Heart left ventricle (tissue), 13 donors: ENCODE measurements around the gene SYNPO.

ENCODE experiments used
- CTCF ChIP-seq, 12 donors: fragments of 200-600 bp; sonication (generic) in 4 of 12; IDR thresholded peaks; one replicate each; pipeline versions ENCODE4 v1.5.0 to v1.8.0; 2018 to 2022; ENCODE audit warnings: antibody characterized with exemption in 12 of 12, mild to moderate bottlenecking in 5 of 12
- POLR2A ChIP-seq, 2 donors: fragments of 450-650 bp; IDR thresholded peaks; one replicate each; pipeline ENCODE4 v1.6.1; 2017; ENCODE audit warnings: antibody characterized with exemption in 2 of 2, mild to moderate bottlenecking in 2 of 2, moderate library complexity in 2 of 2
- donor health status: ischemic (EF 13 %, LVEDD 7.1; RV severe dilation, severe dysfunction).
- donor health status: DM: no; HTN: yes; CAD: no.
- donor health status: DM: no; HTN: no; CAD: no.
- donor health status: ischemic (EF 25% LVEDD 6.9; RV normal size, moderate dysfunction).
- donor health status: ischemic (EF 25% LVEDD 5.7; RV mildly dilated, moderate dysfunction).
- donor health status: ischemic (EF 35%, LVEDD 5.7; RV mildly dilated, moderate dysfunction).
- donor health status: nonischemic (EF 11% LVEDD 7.7; RV severe dilation, severe dysfunction).
- donor health status: DM: yes; HTN: yes; CAD: no.
- donor health status: PGD.
- donor health status: ischemic (EF 29% LVEDD 5.4; RV normal size, mild dysfunction).
- donor health status: nonischemic (EF 23%, LVEDD 6.1; RV moderate dilation, normal function).

GRCh38 chr5:150661821-150662596, 21.5 kb downstream of the SYNPO start:
- TF ChIP-seq CTCF (IDR thresholded peaks at IDR 0.05) (no peak), POLR2A (IDR thresholded peaks at IDR 0.05) (no peak)
